GM12874 (cell line): ENCODE measurements around the gene AFF3.

ENCODE experiments used
- CTCF ChIP-seq: IDR thresholded peaks from 2 replicates; pipeline ENCODE4 v1.5.1; 2011; ENCODE audit warnings: low read depth, mild to moderate bottlenecking, control low read depth, low read length, moderate library complexity; ENCODE audit not compliant: insufficient read depth

The AFF3 gene

GRCh38 chr2:99520813-99521212 lies 621.6 kb downstream of the AFF3 start:
- no peak for TF ChIP-seq CTCF

DNA sequence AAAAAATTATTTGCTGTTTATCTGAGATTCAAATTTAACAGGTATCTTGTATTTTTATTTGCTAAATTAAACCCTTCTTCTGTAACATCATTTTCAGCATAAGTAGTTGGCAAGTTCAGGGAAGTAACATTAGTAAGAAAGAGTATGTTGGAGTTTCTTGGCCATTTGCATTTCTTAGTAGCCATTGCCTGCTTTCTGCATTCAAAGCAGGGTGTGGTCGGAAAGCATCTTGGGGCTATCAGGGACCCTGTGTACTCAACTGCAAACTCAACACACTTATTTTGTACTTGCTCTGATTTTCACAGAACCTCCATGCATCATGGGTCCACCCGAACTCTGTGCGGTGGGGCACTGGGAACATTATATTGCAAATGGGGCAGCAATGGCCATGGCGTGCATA lies 622.2 kb downstream of the AFF3 start:
- TF ChIP-seq CTCF = no peak

- TF ChIP-seq CTCF = no peak
These were observed 628.0 kb downstream of the AFF3 start for GRCh38 chr2:99514357-99514756.

GRCh38 chr2:99512181-99512591 lies 630.2 kb downstream of the AFF3 start:
- TF ChIP-seq CTCF = no peak

DNA sequence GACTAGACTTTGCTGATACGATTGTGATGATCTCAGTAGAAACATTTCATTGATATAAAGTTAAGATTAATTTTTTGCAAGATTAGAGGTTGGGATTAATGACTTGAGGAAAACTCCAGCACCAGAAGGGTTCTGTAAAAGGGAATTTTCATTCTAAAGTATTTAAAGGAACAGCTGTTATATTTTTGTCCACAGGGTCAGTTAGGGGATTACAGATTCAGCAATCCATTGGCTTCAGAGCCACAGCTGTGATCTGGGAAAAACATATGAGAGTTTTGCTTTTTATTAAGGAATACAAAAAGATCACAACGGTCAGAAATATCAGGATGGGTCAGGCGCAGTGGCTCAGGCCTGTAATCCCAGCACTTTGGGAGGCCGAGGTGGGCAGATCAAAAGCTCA lies 633.0 kb downstream of the AFF3 start:
- no peak for TF ChIP-seq CTCF

- no peak for TF ChIP-seq CTCF
These were observed 634.2 kb downstream of the AFF3 start for GRCh38 chr2:99507937-99508818.

- no peak for TF ChIP-seq CTCF
These were observed 637.4 kb downstream of the AFF3 start for GRCh38 chr2:99504844-99505584.
